GM19455 (cell line): Measurements from ENCODE around the gene SETBP1.

ENCODE experiments used
- ATAC-seq: cut with Tn5 transposase; IDR thresholded peaks from one replicate; pipeline ENCODE4 v1.9.1; 2021; ENCODE audit not compliant: unreplicated experiment

The SETBP1 gene

DNA sequence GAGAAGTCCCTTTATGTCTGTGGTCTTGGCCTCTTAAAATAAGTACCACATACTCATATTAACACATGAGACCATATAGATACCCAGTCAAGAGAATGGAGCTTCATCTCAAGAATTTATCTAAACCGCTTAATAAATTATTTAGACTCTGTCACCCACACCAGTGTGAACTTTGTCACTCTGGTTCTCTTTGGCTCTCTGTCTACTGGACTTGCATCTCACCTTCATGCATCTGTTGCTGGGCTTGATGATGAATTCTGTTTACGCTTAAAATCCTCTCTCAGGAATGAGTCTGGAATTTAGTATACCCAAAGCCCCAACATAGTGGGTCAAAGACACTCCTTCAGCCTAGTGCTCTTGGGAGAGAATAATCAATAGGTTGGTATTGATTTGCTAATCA is 73.9 kb downstream of the SETBP1 start:
- ATAC-seq, result no peak

DNA sequence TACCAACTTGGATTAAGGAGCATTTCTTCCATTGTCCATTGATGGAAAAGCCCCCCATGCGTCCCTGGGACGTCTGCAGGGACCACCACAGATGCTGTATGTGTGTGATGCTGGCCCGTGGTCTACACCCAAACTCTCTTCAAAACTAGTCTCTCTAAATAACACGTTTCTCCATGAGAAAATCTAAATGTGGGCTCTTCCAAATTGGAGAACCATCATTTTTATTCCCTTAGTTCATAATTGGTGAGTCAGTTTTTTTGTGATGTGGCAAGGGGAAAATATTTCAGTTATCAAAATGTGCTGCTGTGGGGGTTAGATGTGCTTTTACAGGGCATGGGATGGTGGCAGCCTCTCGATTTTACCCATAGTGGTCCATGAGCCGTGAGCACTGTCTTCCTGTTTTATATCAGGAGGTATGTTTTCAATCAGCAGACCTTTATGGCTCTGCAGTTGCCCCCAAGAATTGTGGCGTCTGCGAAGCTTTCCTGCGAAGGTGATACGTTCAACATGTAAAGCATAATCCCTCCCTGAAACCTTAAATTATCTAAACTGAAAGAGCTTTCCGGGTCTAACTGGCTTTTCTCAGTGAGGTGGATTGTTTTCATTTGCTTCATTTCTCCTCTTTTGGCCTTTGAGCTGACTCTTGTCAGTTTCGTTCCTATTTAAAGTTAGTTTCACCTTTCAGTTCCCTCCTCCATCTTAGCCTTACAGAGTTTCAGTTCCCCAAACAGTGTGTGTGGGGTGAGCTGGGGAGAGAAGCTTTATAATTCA is 78.4 kb downstream of the SETBP1 start:
- ATAC-seq, result peak; percentile 95

DNA sequence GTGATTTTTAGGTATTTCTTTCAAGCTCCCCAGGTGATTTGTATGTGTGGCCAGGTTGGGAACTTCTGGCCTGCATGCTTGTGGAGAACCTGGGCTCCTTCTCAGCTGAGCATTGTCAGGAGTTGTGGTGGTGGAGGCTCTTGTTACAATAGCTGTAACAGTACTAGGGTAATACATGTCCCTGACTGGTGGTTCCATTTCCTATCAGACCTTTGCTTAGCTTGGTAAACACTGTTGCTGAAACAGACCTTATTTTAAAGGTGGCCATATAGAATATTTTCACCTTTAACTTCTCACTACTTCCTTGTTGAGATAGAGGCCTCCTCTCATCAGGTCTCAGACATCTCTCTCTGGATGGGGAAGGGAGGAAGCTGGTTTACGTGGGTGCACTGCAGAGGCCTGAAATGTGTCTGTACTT is 79.2 kb downstream of the SETBP1 start:
- peak; percentile 55 for ATAC-seq

GRCh38 chr18:44761812-44762211 is 81.1 kb downstream of the SETBP1 start:
- no peak for ATAC-seq

GRCh38 chr18:44763327-44763726 is 82.6 kb downstream of the SETBP1 start:
- ATAC-seq, result no peak

DNA sequence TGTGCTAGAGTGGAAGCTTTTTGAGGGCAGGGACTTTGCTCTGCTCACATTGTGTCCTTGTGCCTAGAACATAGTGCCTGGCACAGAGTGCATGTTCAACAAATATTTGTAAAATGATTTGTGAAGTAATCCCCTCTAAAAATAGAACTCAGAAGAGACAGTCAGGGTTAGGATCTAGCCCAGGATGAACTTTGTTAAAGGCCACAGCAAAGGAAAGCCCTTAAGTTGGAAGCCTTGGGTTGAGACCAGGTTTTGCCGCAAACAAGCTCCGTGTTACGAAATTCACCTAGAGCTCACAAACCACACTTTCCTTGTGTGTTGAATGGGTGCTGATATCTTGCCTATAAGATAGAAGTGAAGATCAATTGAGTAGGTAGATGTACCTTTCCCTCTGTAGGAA is 84.2 kb downstream of the SETBP1 start:
- no peak for ATAC-seq

DNA sequence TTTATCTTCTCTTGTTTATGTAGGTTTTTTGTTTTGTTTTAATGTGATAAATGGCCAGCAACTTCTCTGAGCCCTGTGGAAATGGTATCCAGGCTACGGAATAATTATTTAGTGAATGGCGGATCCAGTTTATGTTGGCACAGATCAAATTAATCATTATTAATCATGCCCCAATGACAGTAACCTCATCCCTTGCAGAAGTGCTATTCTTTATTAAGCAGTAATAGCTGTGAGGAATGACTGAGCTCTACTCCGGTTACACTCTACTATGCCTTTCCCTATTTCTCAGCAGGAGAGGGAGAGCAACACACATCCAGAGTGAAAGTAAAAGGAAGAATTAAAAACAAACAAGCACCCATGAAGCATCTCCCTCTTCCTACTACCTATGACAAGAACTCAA is 84.8 kb downstream of the SETBP1 start:
- ATAC-seq, result no peak

DNA sequence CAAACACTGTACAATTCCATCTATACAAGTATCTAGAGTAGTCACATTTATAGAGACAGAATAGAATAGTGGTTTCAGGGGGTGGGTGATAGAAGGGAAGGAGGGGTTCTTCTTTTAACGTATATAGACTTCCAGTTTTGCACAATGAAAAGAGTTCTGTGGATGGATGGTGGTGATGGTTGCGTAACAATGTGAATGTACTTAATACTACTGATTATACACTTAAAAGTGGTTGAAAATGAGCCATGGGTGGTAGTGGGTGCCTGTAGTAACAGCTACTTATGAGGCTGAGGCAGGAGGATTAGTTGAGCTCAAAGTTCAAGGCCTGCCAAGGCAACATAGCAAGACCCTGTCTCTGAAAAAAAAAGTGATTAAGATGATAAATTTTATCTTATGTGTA is 85.8 kb downstream of the SETBP1 start:
- no peak for ATAC-seq

DNA sequence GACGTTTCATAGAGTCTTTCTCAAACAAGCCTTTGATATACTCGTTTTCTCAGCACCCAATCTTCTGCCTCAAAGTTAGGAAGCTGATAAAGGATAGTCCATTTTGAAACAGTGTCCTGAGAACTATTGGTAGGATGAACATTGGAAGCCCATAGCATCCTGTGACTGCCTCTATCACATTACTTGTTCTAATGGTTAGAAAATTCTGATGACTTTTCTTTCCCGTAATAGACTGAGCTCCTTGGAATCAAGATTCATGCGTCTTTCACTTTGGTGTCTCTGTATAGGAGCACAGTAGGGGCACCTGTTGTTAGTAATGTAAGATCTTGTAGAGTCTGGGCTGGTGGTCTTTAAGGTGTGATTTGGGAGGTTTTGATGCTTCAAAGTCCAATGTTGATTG is 87.1 kb downstream of the SETBP1 start:
- ATAC-seq, result no peak

- no peak for ATAC-seq
Measured at GRCh38 chr18:44770641-44771040, 90.0 kb downstream of the SETBP1 start.

- ATAC-seq, result no peak
Measured at GRCh38 chr18:44771572-44771955, 90.9 kb downstream of the SETBP1 start.

DNA sequence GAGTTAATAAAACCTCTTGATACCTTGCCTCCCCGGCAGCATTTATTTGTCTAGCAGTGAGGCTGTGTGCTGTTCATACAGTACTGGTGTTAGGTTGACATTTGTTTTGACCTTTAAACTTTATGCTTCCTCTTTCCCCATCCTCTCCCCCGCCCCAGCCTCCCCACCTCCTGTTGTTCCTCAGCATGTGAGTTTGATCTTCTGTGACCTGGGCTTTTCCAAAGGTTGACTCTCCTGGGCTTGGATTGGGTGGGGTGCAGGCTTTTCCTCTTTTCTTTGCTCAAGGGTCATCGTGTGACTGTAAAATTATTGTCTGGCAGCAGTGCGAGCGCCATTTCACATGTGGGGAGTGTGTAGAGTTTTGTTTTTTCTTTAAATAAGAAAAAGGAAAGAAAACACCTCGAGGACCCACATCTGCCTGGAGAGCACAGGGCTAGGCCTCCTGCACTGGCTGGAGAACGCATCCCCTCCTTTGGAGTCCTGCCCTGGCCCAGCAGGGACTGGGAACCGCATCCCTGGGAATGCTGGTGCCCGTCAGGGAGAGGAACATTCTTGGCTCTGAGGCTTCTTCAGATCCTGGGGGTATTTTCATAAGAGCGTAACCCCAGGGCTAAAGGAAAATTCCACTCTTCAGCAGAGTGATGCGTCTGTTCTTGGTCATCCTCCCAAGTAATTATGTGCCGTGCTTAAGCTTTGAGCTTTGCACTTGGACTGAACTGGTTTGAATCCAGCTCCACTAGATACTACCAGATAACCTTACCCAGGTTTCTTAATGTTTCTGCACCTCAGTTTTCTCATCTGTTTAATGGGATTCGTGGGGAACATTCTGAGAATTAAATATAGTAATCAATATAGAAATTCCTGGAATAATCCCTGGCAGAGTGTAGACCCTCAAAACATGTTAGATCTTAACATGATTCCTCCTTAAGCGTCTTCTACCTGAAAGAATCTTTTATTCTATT is 91.5 kb downstream of the SETBP1 start:
- no peak for ATAC-seq

DNA sequence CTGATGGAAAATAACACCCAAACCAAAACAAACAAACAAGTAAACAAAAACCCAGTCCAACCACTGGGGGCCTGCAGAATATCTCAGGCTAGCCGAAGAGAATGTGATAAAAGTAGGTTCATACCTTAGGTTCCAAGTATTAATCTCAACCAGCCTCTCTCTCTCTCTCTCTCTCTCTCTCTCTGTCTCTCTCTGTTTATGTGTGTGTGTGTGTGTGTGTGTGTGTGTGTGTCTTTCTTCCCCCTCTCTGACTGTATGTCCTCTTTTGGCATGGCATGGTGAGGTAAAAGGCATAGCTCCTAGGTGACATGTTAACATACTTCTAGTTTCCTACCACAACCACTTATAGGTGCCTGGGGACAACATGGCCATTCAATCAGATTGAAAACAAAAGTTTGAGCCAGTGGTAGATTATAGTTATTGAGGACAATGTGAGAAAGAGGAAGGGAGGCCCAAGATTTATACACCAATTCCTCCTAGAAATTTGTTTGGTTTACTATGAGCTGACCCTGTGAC is 93.0 kb downstream of the SETBP1 start:
- no peak for ATAC-seq

GRCh38 chr18:44774191-44774590 is 93.5 kb downstream of the SETBP1 start:
- ATAC-seq, result no peak

DNA sequence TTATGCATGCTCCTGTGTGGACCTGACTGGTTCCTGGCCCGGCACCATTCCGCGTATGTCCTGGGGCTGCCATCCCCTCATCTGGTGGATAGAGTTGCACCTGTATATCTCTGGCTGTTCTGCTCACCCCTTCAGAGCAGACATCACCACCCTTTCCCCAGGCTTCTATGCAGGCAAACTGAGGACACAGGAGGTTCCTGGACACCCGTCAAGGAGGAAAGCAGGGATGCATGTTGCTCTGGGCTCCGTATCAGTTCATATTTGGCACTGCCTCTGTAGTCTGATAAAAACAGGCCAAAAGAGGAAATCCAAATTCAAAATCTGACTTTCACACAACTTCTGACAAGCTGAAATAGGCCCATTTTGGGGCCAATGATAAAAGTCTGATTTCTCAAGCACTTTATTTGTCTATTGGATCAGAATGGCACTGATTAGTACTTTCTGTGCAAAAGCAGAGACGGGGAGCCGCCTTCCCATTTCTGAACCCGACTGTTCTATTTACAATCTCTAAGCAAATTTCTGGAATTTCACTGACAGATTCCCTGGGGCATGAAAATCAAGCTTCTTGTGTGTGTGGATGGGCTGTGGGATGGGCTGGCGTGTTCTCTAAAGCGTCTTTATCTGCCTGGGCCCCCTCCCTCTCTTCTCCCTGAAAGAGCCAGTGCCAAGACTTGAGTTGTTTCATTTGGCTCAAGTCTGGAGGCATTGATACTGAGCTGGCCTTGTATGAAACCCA is 96.9 kb downstream of the SETBP1 start:
- ATAC-seq, result no peak

DNA sequence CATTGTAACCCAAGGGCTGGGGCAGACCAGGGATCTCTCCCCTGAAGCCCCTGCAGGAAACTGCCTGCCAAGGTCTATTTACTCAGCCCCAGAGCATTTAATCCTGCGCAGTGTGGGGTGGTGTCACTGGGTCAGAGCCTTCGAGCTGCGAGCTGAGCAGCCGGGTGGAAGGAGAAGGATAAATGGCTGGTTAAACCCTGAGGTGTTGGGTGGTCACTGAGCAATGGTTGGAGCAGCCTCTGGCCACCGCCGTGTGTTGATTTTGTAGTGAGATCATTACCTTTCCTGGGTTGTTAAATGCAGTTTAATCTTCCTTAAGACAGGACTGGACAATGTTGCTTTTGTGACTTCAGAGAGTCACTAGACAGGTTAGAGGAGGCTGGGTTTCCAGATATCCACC is 98.1 kb downstream of the SETBP1 start:
- no peak for ATAC-seq

- ATAC-seq, result no peak
Measured at GRCh38 chr18:44779753-44780292, 99.1 kb downstream of the SETBP1 start.

DNA sequence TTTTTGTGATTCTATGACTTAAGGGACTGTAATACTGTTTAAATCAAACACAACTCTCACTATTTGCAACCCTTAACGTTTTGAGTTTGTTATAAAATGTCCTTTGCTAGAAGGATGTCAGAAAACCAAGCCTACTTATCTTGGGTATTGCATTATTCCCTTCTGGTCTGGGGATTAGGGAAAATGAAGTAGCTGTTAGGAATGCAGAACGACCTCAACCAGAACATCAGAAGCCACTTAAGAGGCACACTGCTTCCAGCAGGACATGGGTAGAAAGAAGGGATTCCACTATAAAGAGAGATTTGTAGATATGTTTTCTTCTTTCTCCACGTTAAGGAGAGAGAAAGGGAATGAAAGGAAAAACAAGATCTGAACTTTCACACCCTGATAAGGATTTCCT is 101.2 kb downstream of the SETBP1 start:
- ATAC-seq, result no peak

DNA sequence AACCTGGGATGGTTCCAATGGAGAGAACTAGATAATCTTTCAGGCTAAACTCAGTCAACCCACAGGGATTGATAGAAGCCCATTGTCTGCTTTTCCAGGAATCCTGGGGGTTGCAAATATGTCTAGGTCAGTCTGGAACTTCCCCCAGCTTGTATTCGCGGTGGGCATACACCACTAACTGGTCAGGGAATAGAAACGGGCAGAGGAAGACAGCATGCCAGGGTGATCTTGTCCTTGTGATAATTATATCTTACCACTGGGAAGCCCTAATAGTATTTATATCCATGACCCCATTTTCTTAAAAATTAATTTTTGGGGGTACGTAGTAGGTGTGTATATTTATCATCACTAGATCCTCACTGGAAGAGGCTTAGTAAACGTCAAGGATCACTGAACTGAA is 101.9 kb downstream of the SETBP1 start:
- ATAC-seq, result no peak

- no peak for ATAC-seq
Measured at GRCh38 chr18:44783371-44783770, 102.7 kb downstream of the SETBP1 start.

- no peak for ATAC-seq
Measured at GRCh38 chr18:44786257-44786656, 105.6 kb downstream of the SETBP1 start.
